Vagina (tissue), 2 donors: ENCODE measurements around the gene RYR2. TPM values are rescaled to one million over a fixed set of nuclear protein-coding genes. Genes with fewer than 3 reads are reported as not detected.

Source experiments
- DNase-seq, 2 donors: peaks; one replicate each; pipeline ENCODE4 v3.0.0-alpha.2; 2017; ENCODE audit errors: extremely low spot score in 2 of 2
- H3K27ac ChIP-seq: fragments of 200-600 bp; sonication (generic); one replicate; pipeline ENCODE4 v1.5.1; 2019
- H3K27me3 ChIP-seq: fragments of 200-600 bp; sonication (generic); one replicate; pipeline ENCODE4 v1.5.1; 2019
- H3K36me3 ChIP-seq, 2 donors: fragments of 200-600 bp; sonication (generic); one replicate each; pipeline ENCODE4 v1.5.1; 2017 to 2019
- H3K4me1 ChIP-seq: fragments of 200-600 bp; sonication (generic); one replicate; pipeline ENCODE4 v1.5.1; 2019
- H3K4me3 ChIP-seq, 2 donors: fragments of 200-600 bp; sonication (generic); 1 replicate in 1 of 2; 2 replicates in 1 of 2; pipeline ENCODE4 v1.5.1; 2016 to 2019
- H3K9me3 ChIP-seq: fragments of 200-600 bp; sonication (generic); one replicate; pipeline ENCODE4 v1.5.1; 2019
- CTCF ChIP-seq, 3 experiments: fragments of 450-650 bp in 2 of 3; fragments of 200-600 bp in 1 of 3; sonication (generic) in 1 of 3; IDR thresholded peaks; one replicate each; pipeline ENCODE4 v1.5.1; 2017 to 2019; ENCODE audit warnings: antibody characterized with exemption in 3 of 3, mild to moderate bottlenecking in 2 of 3, moderate library complexity in 2 of 3
- POLR2A ChIP-seq, 2 donors: fragments of 450-650 bp; IDR thresholded peaks; one replicate each; pipeline ENCODE4 v1.6.1; 2017; ENCODE audit warnings: antibody characterized with exemption in 2 of 2, mild to moderate bottlenecking in 2 of 2, moderate library complexity in 2 of 2
- POLR2AphosphoS5 ChIP-seq, 2 donors: sonication (generic); formaldehyde crosslinking; IDR thresholded peaks; one replicate each; pipeline ENCODE4 v1.9.0; 2017; ENCODE audit warnings: antibody characterized with exemption in 2 of 2, mild to moderate bottlenecking in 2 of 2, low read depth in 1 of 2; ENCODE audit not compliant: insufficient read depth in 1 of 2
- intact Hi-C: fragments of 100-400 bp; cut with DNase I; formaldehyde crosslinking; loops from one replicate; pipeline ENCODE4 v1.15.1; 2023
- total RNA-seq: library from RNA; depleted of rRNA; stranded (reverse); fragments of >200 nt; gene quantifications from one replicate; pipeline ENCODE4 v1.2.3, GENCODE V29; 2016

Gene RYR2
- total RNA-seq, 1 donor from 2014 or later, result 1.5 TPM

GRCh38 chr1:237832858-237833257 lies 790.9 kb downstream of the RYR2 start:
- Histone ChIP-seq H3K9me3 (no peaks in the 10 kb centered on the region), H3K4me1 (no peaks in the 10 kb centered on the region), H3K4me3 (no peak overlapping the region), H3K27ac (no peak overlapping the region), H3K36me3 (no peaks in the 10 kb centered on the region), H3K27me3 (no peaks in the 10 kb centered on the region)
- DNase-seq, result no peak
- intact Hi-C loops, result no loop called here
- TF ChIP-seq POLR2A (IDR thresholded peaks at IDR 0.05) (no peak), CTCF (IDR thresholded peaks at IDR 0.05) (no peak), POLR2AphosphoS5 (IDR thresholded peaks at IDR 0.05; ENCODE audit: insufficient read depth in 1 of 2, low read depth in 1 of 2) (no peak)

- Histone ChIP-seq H3K9me3 (no peaks in the 10 kb centered on the region), H3K36me3 (no peaks in the 10 kb centered on the region), H3K27me3 (no peaks in the 10 kb centered on the region), H3K4me1 (no peaks in the 10 kb centered on the region), H3K4me3 (no peak overlapping the region), H3K27ac (no peak overlapping the region)
- no peak for TF ChIP-seq CTCF (IDR thresholded peaks at IDR 0.05)
- TF ChIP-seq POLR2A (IDR thresholded peaks at IDR 0.05), result no peak
- no peak for TF ChIP-seq POLR2AphosphoS5 (IDR thresholded peaks at IDR 0.05; ENCODE audit: insufficient read depth in 1 of 2, low read depth in 1 of 2)
- DNase-seq, result no peak
- intact Hi-C loops, result no loop called here
Measured at GRCh38 chr1:237834048-237834447, 792.1 kb downstream of the RYR2 start.

- Histone ChIP-seq H3K4me3 (no peak overlapping the region), H3K27ac (no peak overlapping the region), H3K9me3 (no peaks in the 10 kb centered on the region), H3K4me1 (no peaks in the 10 kb centered on the region), H3K27me3 (no peaks in the 10 kb centered on the region), H3K36me3 (no peaks in the 10 kb centered on the region)
- TF ChIP-seq POLR2A (IDR thresholded peaks at IDR 0.05) (no peak), CTCF (IDR thresholded peaks at IDR 0.05) (no peak), POLR2AphosphoS5 (IDR thresholded peaks at IDR 0.05; ENCODE audit: insufficient read depth in 1 of 2, low read depth in 1 of 2) (no peak)
- no peak for DNase-seq
- intact Hi-C loops, result no loop called here
Measured at GRCh38 chr1:237834461-237834860, 792.5 kb downstream of the RYR2 start.

GRCh38 chr1:237838320-237838719 lies 796.3 kb downstream of the RYR2 start:
- H3K9me3 ChIP-seq, result no peaks in the 10 kb centered on the region

GRCh38 chr1:237838904-237839534 lies 797.0 kb downstream of the RYR2 start:
- no peak overlapping the region for H3K4me3 ChIP-seq
- no peaks in the 10 kb centered on the region for H3K27me3 ChIP-seq
- H3K9me3 ChIP-seq, result no peaks in the 10 kb centered on the region
- no peak for DNase-seq
- no peaks in the 10 kb centered on the region for H3K36me3 ChIP-seq
- H3K4me1 ChIP-seq, result no peaks in the 10 kb centered on the region
- TF ChIP-seq CTCF (IDR thresholded peaks at IDR 0.05) (no peak), POLR2AphosphoS5 (IDR thresholded peaks at IDR 0.05; ENCODE audit: insufficient read depth in 1 of 2, low read depth in 1 of 2) (no peak), POLR2A (IDR thresholded peaks at IDR 0.05) (no peak)
- intact Hi-C loops, result no loop called here
- H3K27ac ChIP-seq, result no peak overlapping the region

More at GRCh38 chr1:237838320-237838719, 796.3 kb downstream of the RYR2 start:
- TF ChIP-seq POLR2AphosphoS5 (IDR thresholded peaks at IDR 0.05; ENCODE audit: insufficient read depth in 1 of 2, low read depth in 1 of 2), result no peak
- no peak overlapping the region for H3K27ac ChIP-seq
- intact Hi-C loops, result no loop called here
- no peaks in the 10 kb centered on the region for H3K27me3 ChIP-seq
- no peak overlapping the region for H3K4me3 ChIP-seq
- no peak for DNase-seq
- H3K4me1 ChIP-seq, result no peaks in the 10 kb centered on the region
- no peaks in the 10 kb centered on the region for H3K36me3 ChIP-seq
